Stimulated activated CD4-positive, alpha-beta T cell treated with anti-CD3 and anti-CD28 coated beads, TNF-alpha, amount 100 ng/mL, for 4 hours (primary cell): ENCODE measurements around the gene ZSCAN21.

ENCODE experiments used
- DNase-seq, 3 experiments: peaks; one replicate each; pipeline ENCODE4 v3.0.0-alpha.2; 2020; ENCODE audit warnings: low read depth in 3 of 3

ZSCAN21 gene

DNA sequence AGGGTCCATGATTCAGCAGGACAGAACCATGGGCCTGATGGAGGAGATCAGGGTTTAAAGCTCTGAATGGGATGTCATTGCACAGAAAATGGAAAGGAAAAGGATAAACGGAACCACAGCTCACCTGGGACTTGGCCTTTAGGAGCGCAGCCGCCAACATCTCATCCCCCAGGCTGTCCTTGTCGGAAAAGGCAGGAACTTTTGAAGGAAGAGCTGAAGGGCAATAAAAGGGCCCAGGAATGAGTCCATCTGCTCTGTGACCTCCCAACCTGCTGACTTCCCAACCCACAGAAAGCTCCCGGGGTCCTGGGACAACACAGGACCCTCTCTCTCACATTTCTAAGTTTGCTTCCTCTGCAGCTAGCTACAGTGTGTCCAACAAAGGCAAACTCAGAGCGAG is 25.8 kb downstream of the ZSCAN21 start:
- DNase-seq = no peak

DNA sequence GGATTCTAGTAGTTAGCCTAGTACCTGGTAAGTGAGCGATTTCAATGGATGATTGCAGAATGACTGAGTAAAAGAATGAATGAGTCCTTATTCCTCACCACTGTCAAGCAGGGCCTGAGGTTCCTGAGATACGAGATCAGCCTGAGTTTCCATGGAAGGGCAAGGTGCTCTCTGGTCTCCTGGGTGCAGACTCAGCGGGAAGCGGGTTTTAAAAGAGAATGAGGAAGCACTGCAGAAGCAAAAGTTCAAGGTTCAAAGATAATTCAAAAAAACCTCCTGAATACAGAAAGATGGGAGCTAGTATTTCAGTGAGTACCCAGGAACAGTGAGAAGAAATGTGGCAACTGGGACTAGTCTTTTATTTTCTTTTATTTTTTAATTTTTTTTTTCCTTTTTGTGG is 27.6 kb downstream of the ZSCAN21 start:
- DNase-seq = no peak

DNA sequence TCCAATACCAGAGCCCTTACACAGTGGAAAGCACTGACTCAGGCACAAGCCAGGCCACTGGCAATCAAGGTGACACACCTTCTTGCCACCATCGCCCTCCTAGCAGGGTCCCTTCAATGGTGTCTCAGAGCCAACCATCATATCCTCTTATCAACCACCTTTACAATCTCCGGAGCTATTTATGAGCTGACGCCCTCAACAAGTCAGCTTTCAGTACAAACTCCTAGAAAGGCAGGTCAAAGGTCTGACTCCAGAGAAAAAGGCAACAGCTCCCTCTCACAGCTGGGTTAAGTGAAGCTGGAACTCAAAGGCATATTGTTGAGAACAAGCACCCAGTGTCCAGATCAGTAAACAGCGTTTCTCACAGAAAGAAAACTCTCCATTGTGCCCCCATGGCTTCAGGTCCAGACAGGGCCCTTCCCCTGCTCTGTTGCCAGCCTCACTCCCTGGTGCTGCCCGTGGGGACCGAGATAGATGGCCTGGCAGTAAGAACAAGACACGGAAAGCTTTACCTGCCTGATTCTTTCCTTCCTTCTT is 29.5 kb downstream of the ZSCAN21 start:
- DNase-seq = no peak

DNA sequence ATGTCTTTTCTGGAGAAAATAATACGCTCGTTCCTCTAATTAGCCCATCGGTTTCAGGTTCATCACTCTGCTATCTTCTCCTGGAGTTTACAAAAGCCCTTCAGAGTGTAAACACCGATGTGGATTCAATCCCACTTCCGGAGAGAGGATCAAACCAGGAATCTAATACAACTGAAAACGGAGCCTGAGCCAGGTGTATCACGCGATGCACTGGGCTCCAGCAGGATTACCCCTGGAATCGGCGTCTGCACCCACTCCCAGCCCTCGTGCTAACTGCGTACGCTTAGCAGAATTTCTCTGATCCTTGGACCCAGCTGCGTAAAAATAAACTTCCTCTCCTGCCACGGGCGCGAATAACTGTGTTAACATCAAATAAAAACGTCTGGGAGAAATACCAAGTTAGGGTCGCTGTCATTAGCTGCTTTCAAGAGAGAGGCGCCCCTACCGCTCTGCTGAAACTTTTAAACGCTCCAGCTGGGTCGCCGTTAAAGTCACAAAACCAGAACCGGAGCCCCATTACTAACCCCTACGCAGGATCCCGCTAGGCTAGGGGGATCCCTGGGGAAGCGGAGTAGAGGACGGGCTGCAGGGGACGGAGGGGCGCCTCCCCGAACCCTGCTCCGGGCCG is 31.4 kb downstream of the ZSCAN21 start:
- DNase-seq = no peak

DNA sequence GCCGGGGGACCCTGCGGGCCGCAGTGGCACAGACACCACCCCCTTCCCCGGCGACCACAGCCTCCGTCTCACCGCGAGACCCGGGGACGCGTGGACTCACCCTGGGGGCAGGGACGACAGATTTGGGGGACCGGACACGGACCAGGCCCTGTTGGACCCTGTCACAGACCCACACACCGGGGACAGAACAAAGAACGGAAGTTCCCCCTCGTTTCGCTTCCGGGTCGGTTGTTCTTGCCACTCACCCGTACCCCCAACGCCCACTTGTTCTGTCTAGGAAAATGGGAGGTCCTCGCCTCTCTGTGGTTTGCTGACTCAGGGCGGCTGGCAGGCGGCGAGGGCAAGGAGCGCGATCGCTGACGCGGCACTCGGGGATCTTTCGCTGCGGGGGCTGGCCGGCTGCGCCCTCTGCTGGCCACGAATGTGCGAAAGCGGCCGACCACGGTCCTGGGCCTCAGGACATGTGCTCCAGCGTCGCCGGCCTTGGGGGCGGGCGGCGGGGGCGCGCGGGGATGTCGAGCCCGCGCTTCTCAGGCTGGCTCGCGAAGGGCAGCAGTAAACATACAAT is 32.0 kb downstream of the ZSCAN21 start, which contains the start of gene ZNF3:
Gene ZNF3 (minus strand): TSS at position 189 of the 568 bp plus-strand sequence. CDS start 4,366 bp downstream, outside the sequence.
- peak; percentile 92 to 97 (median 95) for DNase-seq

DNA sequence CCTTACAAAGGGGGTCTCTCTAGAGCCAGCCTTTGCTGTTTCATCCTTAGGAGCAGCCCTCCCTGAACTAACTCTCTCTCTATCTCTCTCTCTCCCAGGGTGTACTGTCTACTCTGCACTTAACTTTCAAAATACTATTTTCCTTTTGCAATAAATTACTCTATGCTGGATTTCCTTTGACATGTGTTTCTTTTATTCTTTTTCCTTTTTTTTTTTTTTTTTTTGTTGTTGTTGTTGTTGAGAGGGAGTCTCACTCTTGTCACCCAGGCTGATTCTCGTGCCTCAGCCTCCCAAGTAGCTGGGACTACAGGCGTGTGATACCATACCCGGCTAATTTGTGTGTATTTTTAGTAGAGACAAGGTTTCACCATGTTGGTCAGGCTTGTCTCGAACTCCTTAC is 33.4 kb downstream of the ZSCAN21 start:
- no peak for DNase-seq

DNA sequence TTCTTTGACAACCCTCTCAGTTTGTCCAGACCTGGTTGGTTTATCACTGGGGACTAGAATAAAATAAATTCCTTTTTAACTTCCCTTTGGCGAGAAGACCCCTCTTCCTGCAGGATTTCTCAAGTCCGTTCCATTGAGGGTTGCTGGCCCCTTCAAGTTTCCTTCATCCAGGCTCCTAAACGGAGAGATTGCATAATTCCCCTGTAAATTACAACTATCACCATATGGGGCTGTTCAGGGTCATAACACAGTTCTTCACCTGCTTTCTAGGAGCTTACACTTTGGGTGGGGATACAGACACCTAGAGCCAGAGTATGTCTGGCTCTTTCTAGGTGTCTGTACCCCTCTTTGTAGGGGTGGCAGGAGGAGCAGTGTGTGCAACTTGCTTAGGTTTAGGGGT is 35.9 kb downstream of the ZSCAN21 start:
- no peak for DNase-seq

DNA sequence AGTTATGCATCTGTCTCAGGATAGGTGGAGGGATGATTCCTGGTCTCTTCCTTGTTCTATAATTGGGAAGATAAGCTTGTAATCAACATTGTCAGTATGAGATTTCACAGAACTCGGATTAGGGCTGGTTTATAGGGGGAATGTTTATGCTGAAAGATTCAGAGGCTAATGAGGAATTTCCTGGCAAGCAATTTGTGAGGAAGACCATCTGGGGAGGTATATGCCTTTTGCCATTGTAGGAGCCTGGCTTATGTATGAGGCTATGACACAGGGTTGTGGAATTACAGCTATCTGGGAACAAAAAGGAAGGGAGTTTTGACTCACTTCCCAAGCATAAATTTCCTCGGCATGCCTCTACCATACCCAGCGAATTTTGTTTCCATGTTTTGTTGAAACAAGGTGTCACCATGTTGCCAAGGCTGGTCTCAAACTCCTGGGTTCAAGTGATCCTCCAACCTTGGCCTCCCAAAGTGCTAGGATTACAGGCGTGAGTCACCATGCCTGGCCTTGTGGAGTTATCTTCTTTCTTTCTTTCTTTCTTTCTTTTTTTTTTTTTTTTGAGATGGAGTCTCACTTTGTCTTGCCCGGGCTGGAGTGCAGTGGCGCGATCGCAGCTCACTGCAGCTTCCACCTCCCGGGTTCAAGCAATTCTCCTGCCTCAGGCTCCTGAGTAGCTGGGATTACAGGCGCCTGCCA is 37.6 kb downstream of the ZSCAN21 start:
- no peak for DNase-seq

DNA sequence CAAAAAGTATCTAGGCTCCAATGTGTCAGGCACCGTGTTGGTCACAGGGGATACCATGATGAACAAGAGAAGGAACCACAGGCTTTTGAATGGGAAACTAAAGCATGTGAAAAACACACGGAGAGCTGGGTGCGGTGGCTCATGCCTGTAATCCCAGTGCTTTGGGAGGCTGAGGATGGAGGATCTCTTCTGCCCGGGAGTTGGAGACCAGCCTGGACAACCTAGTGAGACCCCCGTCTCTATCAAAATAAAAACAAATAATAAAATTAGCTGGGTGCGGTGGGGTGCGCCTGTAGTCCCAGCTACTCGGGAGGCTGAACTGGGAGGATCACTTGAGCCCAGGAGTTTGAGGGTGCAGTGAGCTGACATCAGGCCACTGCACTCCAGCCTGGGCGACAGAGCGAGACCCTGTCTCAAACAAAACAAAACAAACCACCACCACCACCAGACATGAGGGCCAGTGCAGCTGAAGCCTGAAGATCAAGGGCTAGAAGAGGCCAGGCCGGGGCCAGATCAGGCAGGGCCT is 38.6 kb downstream of the ZSCAN21 start:
- DNase-seq = no peak

DNA sequence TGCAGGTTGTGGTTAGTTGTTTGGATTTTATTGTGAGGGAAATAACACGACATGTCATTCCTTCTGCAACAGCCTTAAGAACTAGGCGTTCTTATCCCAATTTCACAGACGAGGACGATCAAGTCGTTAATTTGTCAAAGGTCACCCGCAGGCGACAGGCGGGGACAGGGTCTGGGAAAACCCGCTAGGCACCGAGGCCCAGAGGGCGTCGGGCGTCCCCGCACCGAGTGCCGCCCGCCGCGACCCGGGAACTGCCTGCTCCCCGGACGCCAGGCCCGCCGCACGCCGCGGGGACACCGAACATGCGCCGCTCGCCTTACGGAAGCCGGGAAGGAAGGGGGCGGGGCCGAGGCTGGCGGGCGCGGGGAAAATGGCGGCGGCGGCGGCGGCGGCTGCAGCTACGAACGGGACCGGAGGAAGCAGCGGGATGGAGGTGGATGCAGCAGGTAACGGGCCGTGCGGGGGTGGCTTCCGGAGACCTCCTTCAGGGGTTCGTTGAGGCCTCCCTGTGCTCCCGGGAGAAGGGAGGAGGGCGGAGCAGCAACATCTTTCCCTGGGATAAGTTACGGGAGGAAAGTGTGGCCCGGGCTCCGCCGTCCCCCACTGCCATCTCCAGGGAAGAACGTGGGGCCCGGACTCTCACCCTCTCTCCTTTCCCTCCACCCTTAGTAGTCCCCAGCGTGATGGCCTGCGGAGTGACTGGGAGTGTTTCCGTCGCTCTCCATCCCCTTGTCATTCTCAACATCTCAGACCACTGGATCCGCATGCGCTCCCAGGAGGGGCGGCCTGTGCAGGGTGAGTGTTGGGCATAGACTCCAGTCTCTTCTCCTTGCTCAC is 39.3 kb downstream of the ZSCAN21 start, which contains the start of gene COPS6:
Gene COPS6 (plus strand): TSS at position 349 of the 837 bp plus-strand sequence. CDS start 22 bp downstream, at position 371.
- peak; percentile 67 to 84 (median 73) for DNase-seq

DNA sequence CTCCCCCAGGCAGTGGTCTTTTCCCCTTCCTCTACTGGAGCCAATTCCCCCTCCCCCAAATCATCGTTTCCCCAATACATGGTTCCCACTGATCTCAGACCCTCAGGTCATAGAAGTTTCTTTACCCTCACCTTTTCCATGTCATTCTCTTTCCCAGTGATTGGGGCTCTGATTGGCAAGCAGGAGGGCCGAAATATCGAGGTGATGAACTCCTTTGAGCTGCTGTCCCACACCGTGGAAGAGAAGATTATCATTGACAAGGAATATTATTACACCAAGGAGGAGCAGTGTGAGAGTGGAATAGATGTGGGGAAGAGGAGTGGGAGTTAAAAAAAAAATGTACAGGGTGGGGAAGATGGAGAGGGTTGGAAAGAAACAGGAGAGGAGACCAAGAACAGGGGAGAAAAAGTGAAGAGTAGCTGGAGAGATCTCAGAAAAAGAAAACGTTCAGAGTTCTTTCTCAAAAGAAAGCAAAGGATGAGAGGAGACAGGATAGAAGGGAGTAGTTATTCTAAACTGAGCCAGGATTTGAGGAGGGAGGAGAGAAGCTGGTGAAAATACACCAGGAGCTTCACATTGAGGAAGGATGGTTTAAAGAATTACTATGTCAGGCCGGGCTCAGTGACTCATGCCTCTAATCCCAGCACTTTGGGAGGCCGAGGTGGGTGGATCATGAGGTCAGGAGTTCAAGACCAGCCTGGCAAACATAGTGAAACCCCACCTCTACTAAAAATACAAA is 40.1 kb downstream of the ZSCAN21 start:
- no peak for DNase-seq

DNA sequence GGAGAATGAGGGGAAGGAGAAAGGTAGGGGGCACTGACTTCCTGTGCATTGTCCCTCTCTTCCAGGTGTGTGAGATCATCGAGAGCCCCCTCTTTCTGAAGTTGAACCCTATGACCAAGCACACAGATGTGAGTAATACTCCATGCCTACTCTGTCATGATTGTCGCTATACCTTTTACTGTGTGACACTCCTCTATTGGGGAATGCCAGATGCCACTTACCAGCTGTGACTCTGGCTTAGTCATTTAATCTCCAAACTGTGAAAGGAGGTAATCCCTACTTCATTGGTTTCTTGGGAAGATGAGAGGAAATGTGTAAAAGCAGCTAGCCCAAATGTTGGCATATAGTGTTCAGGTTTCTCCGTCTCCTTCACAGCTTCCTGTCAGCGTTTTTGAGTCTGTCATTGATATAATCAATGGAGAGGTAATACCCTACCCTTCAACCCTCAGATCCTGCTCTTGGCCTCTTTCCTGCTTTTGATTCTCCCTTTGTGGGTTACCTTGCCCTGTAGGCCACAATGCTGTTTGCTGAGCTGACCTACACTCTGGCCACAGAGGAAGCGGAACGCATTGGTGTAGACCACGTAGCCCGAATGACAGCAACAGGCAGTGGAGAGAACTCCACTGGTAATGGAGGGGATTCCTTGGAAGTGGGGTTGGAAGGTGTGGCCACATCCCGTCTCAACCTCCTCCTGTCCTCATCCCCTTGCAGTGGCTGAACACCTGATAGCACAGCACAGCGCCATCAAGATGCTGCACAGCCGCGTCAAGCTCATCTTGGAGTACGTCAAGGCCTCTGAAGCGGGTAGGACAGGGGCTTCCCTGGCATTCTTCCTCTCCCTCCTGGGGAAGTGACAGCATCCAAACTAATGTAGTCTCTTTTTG is 41.2 kb downstream of the ZSCAN21 start:
- DNase-seq = no peak

DNA sequence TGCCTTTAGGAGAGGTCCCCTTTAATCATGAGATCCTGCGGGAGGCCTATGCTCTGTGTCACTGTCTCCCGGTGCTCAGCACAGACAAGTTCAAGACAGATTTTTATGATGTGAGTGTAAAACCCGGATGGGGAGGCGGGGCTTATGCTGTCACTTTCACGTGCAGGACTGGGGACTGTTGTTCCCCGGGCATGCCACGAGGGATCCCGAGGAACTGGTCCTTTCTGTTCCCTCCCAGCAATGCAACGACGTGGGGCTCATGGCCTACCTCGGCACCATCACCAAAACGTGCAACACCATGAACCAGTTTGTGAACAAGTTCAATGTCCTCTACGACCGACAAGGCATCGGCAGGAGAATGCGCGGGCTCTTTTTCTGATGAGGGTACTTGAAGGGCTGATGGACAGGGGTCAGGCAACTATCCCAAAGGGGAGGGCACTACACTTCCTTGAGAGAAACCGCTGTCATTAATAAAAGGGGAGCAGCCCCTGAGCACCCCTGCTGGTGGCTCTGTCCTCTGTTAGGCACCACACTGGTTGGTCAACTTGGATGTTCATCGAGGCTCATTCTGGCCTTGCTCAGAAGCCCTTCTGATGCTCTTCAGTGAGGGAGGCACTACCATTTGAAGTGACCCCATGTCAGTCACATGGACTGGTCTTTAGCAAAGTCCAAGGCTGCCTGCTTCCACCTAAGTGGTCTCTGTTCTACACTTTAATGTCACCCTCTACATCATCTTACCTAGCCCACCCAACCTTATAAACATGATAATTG is 42.0 kb downstream of the ZSCAN21 start:
- no peak for DNase-seq

DNA sequence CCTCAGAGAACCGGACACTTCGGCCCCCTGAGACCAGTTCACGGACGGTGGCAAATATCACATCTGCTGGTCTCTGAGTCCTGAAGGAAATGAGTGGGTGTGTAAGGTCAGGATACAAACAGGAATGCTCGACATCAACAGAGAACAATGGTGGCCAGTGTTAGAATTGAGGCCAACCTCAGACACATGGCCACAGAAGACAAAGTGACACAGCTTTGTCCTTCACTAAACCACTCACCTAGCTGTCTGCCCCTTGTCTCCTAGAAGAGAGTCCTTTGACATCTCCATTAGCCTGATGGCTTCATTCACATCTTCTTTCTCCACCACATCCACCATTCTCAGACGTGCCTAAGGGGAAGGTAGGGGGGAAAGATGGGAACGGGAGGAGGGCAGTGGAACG is 43.5 kb downstream of the ZSCAN21 start:
- DNase-seq = no peak

DNA sequence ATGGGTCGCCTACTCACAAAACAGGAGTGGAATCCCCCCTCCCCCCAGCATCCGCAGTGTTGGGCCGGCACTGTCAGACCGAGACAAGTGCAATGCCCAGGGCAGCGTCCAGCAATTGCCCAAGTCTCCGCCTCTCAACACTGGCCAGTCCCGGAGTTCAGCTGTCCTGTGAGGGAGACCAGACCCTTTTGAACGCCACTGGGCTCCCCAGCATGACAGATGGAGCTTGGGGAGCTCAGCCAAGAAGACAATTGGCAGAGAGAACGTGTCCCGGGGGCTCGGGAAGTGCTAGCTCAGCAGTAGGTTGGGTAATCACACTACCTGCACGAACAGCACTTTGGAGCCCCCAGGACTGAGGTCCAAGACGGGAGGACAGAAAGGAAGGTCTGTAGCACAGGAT is 43.9 kb downstream of the ZSCAN21 start:
- no peak for DNase-seq

DNA sequence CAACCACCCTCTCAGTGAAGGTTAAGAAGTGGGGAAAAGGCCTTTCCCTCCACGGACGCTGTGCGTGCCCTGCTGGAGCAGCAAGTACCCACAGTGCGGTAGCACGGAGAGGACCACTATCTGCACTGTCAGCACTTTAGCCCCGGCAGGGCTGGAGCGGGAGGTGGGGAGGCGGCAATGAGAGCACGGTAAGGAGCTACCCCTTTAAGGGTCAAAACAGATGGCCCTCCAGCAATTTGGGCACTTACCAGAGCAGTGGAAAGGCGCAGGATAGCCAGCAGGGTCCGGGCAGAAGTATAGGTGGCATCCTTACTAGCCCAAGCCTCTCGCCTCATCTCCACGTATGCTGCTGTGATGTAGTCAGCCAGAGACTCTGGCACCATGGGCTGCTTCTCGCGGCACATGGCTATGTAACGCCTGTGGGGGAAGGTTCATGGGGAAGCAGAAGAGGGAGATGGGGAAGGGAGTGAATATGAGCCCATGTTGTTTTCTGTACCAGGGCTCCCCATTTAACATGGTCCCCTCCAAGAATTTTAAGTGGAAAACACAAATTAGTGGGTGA is 44.4 kb downstream of the ZSCAN21 start:
- DNase-seq = no peak

DNA sequence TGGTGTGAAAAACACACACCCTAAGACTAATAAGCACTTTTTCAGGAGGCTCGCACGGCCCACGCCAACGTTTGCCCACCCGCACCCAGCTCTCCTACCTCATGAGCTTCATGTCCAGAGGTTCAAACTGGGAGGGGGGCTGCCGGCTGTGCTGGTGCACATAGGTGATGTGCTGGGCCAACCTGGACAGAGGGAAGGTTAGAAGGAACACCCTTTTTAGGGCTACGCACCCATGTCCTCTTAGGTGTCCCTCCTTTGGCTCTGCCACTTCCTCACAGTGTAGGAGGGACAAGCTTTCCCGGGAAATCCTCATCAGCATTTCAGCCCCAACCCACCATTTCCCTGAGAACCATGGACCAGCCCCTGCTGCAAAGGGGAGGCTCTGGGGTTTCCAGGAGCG is 45.7 kb downstream of the ZSCAN21 start:
- DNase-seq = no peak

DNA sequence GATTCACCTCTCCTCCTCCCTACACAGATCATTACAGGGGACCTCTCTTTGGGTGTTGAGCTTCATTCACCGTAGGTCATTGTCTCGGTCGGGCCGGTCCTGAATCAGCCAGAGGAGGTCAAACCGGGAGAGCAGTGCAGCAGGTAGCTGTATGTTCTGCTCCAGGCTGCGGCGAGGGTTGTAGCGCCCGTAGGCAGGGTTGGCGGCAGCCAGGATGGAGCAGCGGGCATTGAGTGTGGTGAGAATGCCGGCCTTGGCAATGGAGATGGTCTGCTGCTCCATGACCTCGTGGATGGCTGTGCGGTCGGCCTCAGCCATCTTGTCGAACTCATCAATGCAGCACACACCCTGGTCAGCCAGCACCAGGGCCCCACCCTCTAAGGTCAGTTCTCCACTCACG is 46.1 kb downstream of the ZSCAN21 start:
- no peak for DNase-seq

DNA sequence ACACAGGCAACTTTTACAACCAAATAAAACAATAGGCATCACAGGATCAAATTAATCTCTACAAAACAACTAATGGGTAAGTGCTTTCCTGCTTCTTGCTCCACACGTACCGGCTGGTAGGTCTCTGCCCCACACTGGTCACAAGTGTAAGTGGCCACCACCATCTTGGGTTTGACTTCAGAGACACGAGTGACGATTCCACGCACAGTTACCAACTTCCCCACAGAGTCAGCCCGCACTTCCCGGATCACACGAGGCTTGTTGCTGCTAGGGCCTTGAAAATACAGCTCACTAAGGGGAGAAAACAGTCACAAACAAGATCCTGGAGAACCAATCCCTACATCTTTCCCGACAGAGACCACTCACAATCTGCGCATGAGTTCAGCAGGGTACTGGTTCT is 49.3 kb downstream of the ZSCAN21 start:
- DNase-seq = no peak
